ENCODE data around the gene NF2.
"Not testable (repeated sequence)": the region's sequence is repeated elsewhere in the genome, so short reads cannot be mapped to it uniquely, and the experiment has no call there.

Gene NF2

GRCh38 chr22:29581799-29582198 is 21.6 kb upstream of the NF2 start:
- Histone ChIP-seq H3K4me1 (ENCODE audit: insufficient read depth, low read length, poor library complexity, severe bottlenecking) (peaks cover 18% of the 10 kb centered on the region), H3K9ac (ENCODE audit: low read depth, low read length, poor library complexity, severe bottlenecking) (no peak overlapping the region), H3K9me2 (replicated peaks; ENCODE audit: low read depth, low read length) (no peaks in the 10 kb centered on the region), H3F3A (ENCODE audit: low read depth) (no peaks in the 10 kb centered on the region), H3K4me3 (ENCODE audit: low read length, poor library complexity, severe bottlenecking) (peak overlapping the region; percentile 83), H4K20me1 (ENCODE audit: insufficient read depth, low read length, poor library complexity, severe bottlenecking) (no peaks in the 10 kb centered on the region), H3K36me3 (ENCODE audit: insufficient read depth, low read length) (no peaks in the 10 kb centered on the region), H3K79me2 (ENCODE audit: insufficient read depth, low read length) (peaks cover 18% of the 10 kb centered on the region), H3K9me3 (ENCODE audit: insufficient read depth, low read depth, low read length) (no peaks in the 10 kb centered on the region), H3K4me2 (ENCODE audit: low read depth, low read length, poor library complexity, severe bottlenecking) (peak overlapping the region; percentile 80), H2AFZ (ENCODE audit: low read length) (no peak overlapping the region), H3K27me3 (ENCODE audit: insufficient read depth, low read length, poor library complexity, severe bottlenecking) (no peaks in the 10 kb centered on the region)
- TF ChIP-seq EZH2phosphoT487 (IDR thresholded peaks at IDR 0.05; ENCODE audit: borderline replicate concordance) (no peak), CTCF (conservative IDR thresholded peaks at IDR 0.05; ENCODE audit: low read length) (no peak)

GRCh38 chr22:29584975-29585374 is 18.5 kb upstream of the NF2 start:
- H3K9ac ChIP-seq (ENCODE audit: low read depth, low read length, poor library complexity, severe bottlenecking), result no peak overlapping the region
- H3K4me2 ChIP-seq (ENCODE audit: low read depth, low read length, poor library complexity, severe bottlenecking), result no peak overlapping the region
- TF ChIP-seq EZH2phosphoT487 (IDR thresholded peaks at IDR 0.05; ENCODE audit: borderline replicate concordance) (no peak), CTCF (conservative IDR thresholded peaks at IDR 0.05; ENCODE audit: low read length) (no peak)
- H3K4me1 ChIP-seq (ENCODE audit: insufficient read depth, low read length, poor library complexity, severe bottlenecking), result peaks cover 14% of the 10 kb centered on the region
- H3K4me3 ChIP-seq (ENCODE audit: low read length, poor library complexity, severe bottlenecking), result no peak overlapping the region
- no peaks in the 10 kb centered on the region for H3F3A ChIP-seq (ENCODE audit: low read depth)
- no peaks in the 10 kb centered on the region for H3K27me3 ChIP-seq (ENCODE audit: insufficient read depth, low read length, poor library complexity, severe bottlenecking)
- H2AFZ ChIP-seq (ENCODE audit: low read length), result no peak overlapping the region
- no peaks in the 10 kb centered on the region for H3K9me2 ChIP-seq (replicated peaks; ENCODE audit: low read depth, low read length)
- H3K79me2 ChIP-seq (ENCODE audit: insufficient read depth, low read length), result peaks cover 9% of the 10 kb centered on the region; the same call in 1 of the 2 replicates
- H3K9me3 ChIP-seq (ENCODE audit: insufficient read depth, low read depth, low read length), result no peaks in the 10 kb centered on the region
- H3K36me3 ChIP-seq (ENCODE audit: insufficient read depth, low read length), result no peaks in the 10 kb centered on the region
- no peaks in the 10 kb centered on the region for H4K20me1 ChIP-seq (ENCODE audit: insufficient read depth, low read length, poor library complexity, severe bottlenecking)

GRCh38 chr22:29586193-29586705 is 17.2 kb upstream of the NF2 start:
- H3F3A ChIP-seq (ENCODE audit: low read depth); H3K4me3 ChIP-seq (ENCODE audit: low read length, poor library complexity, severe bottlenecking); H2AFZ ChIP-seq (ENCODE audit: low read length); H4K20me1 ChIP-seq (ENCODE audit: insufficient read depth, low read length, poor library complexity, severe bottlenecking); H3K9ac ChIP-seq (ENCODE audit: low read depth, low read length, poor library complexity, severe bottlenecking); H3K27me3 ChIP-seq (ENCODE audit: insufficient read depth, low read length, poor library complexity, severe bottlenecking); H3K36me3 ChIP-seq (ENCODE audit: insufficient read depth, low read length); H3K79me2 ChIP-seq (ENCODE audit: insufficient read depth, low read length); H3K9me3 ChIP-seq (ENCODE audit: insufficient read depth, low read depth, low read length); H3K9me2 ChIP-seq (replicated peaks; ENCODE audit: low read depth, low read length); H3K4me2 ChIP-seq (ENCODE audit: low read depth, low read length, poor library complexity, severe bottlenecking): not testable (repeated sequence)
- peaks cover 11% of the 10 kb centered on the region for H3K4me1 ChIP-seq (ENCODE audit: insufficient read depth, low read length, poor library complexity, severe bottlenecking)

GRCh38 chr22:29587938-29588699 is 15.3 kb upstream of the NF2 start:
- H3K79me2 ChIP-seq (ENCODE audit: insufficient read depth, low read length), result no peaks in the 10 kb centered on the region
- H3K36me3 ChIP-seq (ENCODE audit: insufficient read depth, low read length), result no peaks in the 10 kb centered on the region
- no peak overlapping the region for H3K4me3 ChIP-seq (ENCODE audit: low read length, poor library complexity, severe bottlenecking)
- no peaks in the 10 kb centered on the region for H3K27me3 ChIP-seq (ENCODE audit: insufficient read depth, low read length, poor library complexity, severe bottlenecking)
- H2AFZ ChIP-seq (ENCODE audit: low read length), result no peak overlapping the region
- H3F3A ChIP-seq (ENCODE audit: low read depth), result no peaks in the 10 kb centered on the region
- no peaks in the 10 kb centered on the region for H3K4me1 ChIP-seq (ENCODE audit: insufficient read depth, low read length, poor library complexity, severe bottlenecking)
- H3K9me3 ChIP-seq (ENCODE audit: insufficient read depth, low read depth, low read length), result no peaks in the 10 kb centered on the region
- no peak overlapping the region for H3K9ac ChIP-seq (ENCODE audit: low read depth, low read length, poor library complexity, severe bottlenecking)
- no peak overlapping the region for H3K4me2 ChIP-seq (ENCODE audit: low read depth, low read length, poor library complexity, severe bottlenecking)
- H4K20me1 ChIP-seq (ENCODE audit: insufficient read depth, low read length, poor library complexity, severe bottlenecking), result no peaks in the 10 kb centered on the region
- TF ChIP-seq CTCF (conservative IDR thresholded peaks at IDR 0.05; ENCODE audit: low read length) (no peak), EZH2phosphoT487 (IDR thresholded peaks at IDR 0.05; ENCODE audit: borderline replicate concordance) (no peak)
- no peaks in the 10 kb centered on the region for H3K9me2 ChIP-seq (replicated peaks; ENCODE audit: low read depth, low read length)
